Neural cell (in vitro differentiated cells): ENCODE measurements around the gene BUB3.

Experiments
- CTCF ChIP-seq: fragments of 450-650 bp; IDR thresholded peaks from 2 replicates; pipeline ENCODE4 v1.5.1; 2014; ENCODE audit warnings: antibody characterized with exemption, mild to moderate bottlenecking, moderate library complexity; ENCODE audit not compliant: poor library complexity, severe bottlenecking
- EP300 ChIP-seq: fragments of 450-650 bp; conservative IDR thresholded peaks from 2 replicates; pipeline ENCODE4 v1.6.1; 2014; ENCODE audit warnings: antibody characterized with exemption, mild to moderate bottlenecking, moderate library complexity; ENCODE audit not compliant: poor library complexity, severe bottlenecking
- EZH2 ChIP-seq: fragments of 200-600, 300-800 bp; shearing (Covaris generic), sonication (generic); IDR thresholded peaks from 2 replicates; pipeline ENCODE4 v1.6.1; 2014; ENCODE audit warnings: antibody characterized with exemption, low read length, borderline replicate concordance, mild to moderate bottlenecking; ENCODE audit not compliant: insufficient read depth, poor library complexity, severe bottlenecking
- MXI1 ChIP-seq: fragments of 450-650 bp; conservative IDR thresholded peaks from 2 replicates; pipeline ENCODE4 v1.6.1; 2014; ENCODE audit warnings: antibody characterized with exemption, mild to moderate bottlenecking; ENCODE audit not compliant: poor library complexity, severe bottlenecking
- POLR2AphosphoS5 ChIP-seq: IDR thresholded peaks from 2 replicates; pipeline ENCODE4 v1.6.1; 2012
- TAF1 ChIP-seq: IDR thresholded peaks from 2 replicates; pipeline ENCODE4 v1.6.1; 2012; ENCODE audit warnings: low read depth

- TF ChIP-seq MXI1 = no peak
- TF ChIP-seq POLR2AphosphoS5 = no peak
- no peak for TF ChIP-seq CTCF
- no peak for TF ChIP-seq EZH2
- TF ChIP-seq TAF1 = no peak
- TF ChIP-seq EP300 = no peak
Measured at GRCh38 chr10:123126246-123126645, 28.0 kb upstream of the BUB3 start.
